TTC549 (cell line): ENCODE measurements around the gene HOXA3.

Experiments
- FAIRE-seq: peaks from 2 replicates; lab custom pipeline; 2012; peaks lifted over from hg19 to GRCh38; lab: Jason Lieb, UNC

Gene HOXA3

GRCh38 chr7:27177795-27178320, 25.5 kb upstream of the HOXA3 start:
- no peak for FAIRE-seq

GRCh38 chr7:27176962-27177794, 24.8 kb upstream of the HOXA3 start:
- FAIRE-seq: no peak

- FAIRE-seq: no peak
Measured at GRCh38 chr7:27176524-27176845, 24.1 kb upstream of the HOXA3 start.

- FAIRE-seq: no peak
Measured at GRCh38 chr7:27175626-27176523, 23.5 kb upstream of the HOXA3 start.

DNA sequence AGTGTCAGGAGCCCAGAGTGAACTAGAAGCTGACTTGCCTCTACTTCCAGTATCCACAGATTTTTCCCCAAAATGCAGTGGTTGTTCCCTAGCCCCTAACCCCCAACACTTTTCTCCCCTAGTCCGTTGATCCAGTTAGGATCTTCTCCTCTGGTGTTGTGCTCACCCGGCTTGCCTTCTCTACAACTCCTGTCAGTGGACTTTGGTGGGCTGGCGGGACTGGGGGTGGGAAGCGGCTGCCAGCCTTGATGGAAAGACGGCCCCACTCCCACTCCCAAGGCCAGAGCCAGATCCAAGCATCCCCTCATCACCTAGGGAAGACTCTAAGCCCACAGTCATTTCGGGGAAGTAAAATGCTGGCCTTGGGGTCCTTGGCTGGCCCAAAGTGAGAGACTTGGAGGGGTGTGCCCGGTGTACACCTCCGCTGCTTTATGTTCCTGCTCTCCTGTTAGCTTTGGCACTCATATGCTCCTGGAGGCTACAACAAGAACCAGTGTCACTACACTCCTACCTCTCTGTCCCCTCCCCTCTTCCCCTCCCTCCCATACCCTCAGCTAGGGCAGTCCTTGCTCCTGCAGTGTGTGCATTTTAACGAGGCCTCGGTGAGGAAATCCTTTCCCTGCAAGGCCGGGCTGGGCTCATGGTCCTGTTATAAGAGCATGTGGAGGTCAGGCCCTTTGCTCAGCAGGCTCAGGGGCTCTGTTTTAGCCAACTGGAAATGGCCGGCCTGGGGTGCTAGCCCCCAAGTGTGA, 22.7 kb upstream of the HOXA3 start:
- no peak for FAIRE-seq

- FAIRE-seq: no peak
Measured at GRCh38 chr7:27173956-27174873, 21.8 kb upstream of the HOXA3 start, which contains the start of gene HOXA10. TSS of gene HOXA10 (minus strand) at chr7:27174320. CDS start at chr7:27174306, 14 bp downstream.

DNA sequence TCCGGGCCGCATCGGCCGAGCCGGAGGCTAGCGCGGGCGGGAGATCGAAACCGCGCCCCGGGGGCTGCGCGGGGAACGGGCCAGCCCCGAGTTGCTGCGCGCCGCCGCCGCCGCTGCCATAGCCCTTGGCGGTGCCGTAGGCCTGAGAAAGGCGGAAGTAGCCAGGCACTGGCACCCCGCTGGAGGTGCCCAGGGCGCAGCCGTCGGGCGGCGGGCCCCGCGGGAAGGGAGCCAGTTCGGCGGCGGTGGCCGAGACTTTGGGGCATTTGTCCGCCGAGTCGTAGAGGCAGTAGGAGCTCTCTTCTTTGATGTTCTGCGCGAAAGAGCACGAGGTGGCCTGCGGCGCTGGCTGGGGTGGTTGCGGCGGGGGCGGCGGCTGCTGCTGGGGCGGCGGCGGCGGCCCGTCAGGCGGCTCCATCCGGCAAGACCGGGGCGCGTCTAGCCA, 21.1 kb upstream of the HOXA3 start:
- no peak for FAIRE-seq

DNA sequence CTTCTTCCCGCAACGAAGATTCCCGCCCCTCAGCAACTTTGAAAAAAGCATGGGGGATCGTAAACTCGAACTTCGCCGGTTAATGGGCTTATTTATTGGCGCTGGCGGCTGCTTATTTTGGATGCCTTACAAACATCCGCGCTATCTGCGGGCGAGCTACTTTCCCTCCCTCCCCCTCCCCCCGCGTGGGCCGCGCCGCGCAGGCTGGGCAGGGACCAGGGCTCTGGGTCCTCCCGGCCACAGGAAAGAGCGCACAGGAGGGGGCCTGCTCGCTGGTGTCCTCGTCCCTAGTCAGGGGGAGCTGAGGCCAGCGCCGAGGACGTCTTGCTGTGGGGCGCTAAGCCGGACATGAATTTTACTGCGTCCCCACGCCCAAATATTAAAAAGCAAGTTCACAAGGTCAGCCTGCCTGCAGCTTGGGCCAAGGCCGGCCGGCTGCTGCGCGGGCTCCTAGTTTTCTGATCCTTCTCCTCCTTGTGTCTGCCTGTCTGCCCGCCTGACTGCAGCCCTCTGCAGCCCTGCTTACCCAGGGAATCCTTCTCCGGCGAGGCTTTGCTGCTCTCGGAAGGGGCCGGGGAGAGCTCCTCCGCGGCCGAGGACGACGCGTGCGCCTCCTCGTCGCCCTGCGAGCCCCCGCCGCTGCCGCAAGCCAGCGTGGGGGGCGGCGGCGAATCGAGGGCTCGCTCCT, 20.6 kb upstream of the HOXA3 start:
- no peak for FAIRE-seq

DNA sequence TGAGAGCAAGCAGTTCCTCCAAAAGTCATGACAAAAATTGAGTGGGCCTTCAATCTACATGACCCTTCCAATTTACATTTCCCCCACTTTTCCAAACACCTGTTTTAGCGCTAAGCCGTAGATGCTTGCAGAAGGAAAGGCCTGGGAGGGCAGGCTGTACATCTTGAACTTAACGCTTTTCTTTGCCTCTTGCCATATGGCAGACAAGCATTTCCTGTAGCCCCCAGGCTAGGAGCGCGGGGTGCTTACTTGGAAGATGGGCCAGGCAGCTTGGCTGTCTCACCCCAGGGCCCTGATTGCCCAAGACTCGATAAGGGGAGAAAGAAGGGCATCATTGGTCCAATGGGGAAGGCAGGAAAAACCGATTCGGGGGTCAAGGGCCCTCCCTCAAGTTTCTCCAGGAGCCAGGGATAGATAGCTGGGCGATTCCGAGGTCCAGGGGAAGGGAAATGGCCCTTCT, 20.0 kb upstream of the HOXA3 start:
- no peak for FAIRE-seq

DNA sequence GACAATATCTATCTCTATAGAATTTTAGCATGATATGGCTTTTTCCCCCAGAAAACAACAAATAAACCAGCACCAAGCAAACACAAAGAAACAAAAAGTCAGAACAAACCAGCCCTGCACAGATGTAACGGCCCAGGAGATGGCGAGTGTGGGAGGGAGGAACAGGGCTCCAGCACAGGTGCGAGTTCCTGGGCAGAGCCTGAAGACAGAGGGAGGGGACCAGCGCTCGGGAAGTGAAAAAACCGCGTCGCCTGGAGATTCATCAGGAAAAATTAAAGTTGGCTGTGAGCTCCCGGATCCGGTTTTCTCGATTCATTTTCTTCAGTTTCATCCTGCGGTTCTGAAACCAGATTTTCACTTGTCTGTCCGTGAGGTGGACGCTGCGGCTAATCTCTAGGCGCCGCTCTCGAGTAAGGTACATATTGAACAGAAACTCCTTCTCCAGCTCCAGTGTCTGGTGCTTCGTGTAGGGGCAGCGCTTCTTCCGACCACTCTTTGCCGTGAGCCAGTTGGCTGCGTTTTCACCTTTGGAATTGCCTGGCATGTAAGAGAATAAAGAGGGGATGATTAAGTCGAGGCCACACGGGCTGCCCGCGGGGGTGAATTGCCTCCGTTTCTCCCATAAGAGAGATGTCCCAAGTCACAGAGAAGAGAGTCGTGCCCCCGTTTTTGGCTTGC, 19.4 kb upstream of the HOXA3 start:
- FAIRE-seq: no peak

DNA sequence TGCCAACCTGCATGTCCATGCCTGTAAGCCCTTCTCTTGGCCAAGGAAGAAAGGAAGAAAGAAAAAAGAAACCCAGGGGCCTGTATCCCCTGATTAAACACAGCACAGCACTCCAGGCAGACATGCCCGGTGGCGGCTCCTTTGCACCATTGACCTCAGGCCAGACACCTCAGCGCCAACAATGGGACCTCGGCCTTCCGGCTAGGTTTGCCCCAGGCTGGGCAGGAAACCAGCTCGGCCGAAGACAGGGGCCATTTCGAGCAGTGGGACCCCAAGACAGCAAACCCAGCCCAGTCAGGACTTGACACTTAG, 18.9 kb upstream of the HOXA3 start:
- no peak for FAIRE-seq

- FAIRE-seq: peak; percentile 49
Measured at GRCh38 chr7:27170426-27171324, 18.3 kb upstream of the HOXA3 start.

- no peak for FAIRE-seq
Measured at GRCh38 chr7:27169658-27170425, 17.5 kb upstream of the HOXA3 start.

DNA sequence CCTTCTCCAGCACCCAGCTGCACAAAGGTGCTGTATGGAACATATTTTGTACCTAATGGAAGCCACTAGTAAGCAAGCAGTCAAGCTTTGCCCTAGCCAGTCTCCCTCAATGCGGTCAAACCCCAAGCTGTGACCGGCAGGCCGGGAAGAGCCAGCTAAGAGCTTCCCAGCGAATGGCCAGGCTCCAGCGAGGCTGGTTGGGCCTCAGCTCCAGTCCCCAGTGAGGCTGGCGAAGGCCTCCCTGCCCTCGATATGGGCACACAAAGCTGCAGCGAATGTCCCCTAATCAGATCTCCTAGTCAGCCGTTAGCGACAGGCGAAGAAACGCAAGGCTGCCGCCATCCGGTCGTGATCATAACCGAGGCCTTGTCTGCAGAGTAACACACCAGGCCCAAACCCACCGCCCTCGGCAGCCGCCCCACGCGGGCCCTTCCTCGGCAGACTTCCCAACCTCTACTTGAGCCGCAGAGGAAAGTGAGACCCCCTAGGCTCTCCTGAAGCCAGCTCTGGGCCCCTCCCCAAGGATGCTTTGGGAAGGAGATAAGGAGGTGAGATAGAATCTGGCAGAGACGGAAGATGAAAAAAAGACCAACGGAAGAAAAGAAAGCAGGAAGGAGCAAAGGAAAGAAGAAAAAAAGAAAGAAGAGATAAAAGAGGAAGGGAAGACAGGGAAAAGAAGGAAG, 16.0 kb upstream of the HOXA3 start:
- FAIRE-seq: no peak

DNA sequence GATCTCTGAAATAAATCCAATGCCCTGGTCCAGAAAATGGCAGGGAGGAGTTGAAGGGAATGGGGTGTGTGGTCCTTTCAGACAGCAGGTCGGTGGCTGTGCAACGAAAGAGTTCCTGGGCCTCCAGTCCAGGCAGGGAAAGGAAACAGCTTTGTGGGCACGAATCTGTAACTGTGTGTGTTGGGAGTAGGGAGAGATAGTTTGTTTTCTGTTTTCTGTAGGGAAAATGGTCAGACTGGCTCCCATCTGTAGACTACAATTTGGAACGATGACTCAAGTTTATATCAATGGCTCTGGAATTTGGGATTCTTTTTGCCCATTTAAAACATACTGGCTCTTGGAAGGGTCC, 15.5 kb upstream of the HOXA3 start:
- no peak for FAIRE-seq

DNA sequence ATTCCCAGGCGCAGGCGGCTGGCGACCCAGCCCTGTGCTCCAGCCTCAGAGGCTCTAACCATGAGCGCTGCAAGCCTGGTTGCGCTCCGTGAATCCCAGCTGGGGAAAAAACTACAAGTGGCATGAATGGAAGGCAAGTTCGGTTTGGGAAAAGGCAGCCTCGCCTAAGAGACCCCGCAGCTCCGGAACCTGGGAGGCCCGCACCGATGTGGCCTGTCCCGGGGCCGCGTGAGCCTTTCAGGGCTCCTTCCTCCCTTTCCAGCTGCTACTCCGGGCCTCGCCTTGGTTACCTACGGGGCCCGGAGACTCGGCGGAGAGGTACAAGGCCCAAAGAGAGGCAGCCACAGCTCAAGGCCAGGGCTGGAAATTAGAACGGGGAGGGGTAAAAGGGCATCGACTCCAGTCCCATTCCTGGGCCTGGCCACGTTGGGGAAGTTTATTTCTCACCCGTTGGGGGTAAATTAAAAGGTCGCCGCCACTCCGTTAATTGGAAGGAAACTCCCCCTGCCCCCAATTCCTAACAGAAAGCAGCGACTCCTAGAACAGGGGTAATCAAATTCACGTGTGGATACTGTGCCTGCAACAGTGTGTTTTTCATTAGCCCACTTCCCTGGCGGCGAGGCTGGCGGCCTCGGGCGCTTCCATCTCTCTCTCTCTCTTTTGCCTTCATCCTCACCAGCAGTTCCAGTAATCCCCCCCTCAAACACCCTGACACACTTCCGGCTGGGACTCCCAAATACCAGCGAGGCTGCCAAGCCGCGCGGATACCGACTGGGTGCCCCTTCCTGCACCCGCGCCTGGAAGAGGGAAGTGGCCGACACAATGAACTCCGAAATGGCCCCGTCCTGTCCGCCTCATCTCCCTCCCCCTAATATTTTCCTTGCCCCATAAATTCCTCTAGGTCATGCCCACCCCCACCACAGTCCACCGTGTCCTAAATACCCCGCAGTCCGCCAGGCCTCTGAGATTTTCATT, 14.4 kb upstream of the HOXA3 start:
- FAIRE-seq: no peak
